Measurements from ENCODE around the gene PLD3. TPM values are rescaled to one million over a fixed set of nuclear protein-coding genes. Genes with fewer than 3 reads are reported as not detected.
A peak's percentile ranks its signal among the peaks of the same experiment; 100 is the strongest.

PLD3 gene
- total RNA-seq, 2 donors from 2014 or later, result 155 to 162 TPM

DNA sequence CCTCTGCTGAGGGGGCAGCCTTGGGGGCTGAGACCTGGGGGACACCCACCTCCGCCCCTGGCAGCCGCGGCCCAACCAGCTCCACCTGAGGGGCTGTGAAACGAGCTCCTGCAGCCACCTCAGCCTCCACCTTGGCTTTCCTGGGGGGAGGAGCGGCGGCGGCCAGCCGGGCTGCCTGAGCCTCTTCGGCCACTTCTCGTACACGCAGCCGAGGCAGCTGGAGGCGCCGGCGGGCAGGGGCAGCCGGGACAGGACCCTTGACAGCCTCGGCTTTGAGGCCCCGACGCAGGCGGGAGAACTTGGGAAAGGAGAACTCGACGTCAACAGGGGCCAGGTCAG is 49.0 kb downstream of the PLD3 start:
- WGBS, 2 donors, result 90 to 100% methylated on average over 4 to 22 of the region's 22 CpGs
- Histone ChIP-seq H3K27me3 (no peaks in the 10 kb centered on the region), H3K36me3 (replicated peaks in 1 of 2; ENCODE audit: insufficient read depth in 1 of 2, low read depth in 2 of 2) (no peaks in the 10 kb centered on the region), H3K4me3 (no peak overlapping the region), H3K4me1 (no peaks in the 10 kb centered on the region), H3K9me3 (no peaks in the 10 kb centered on the region), H3K27ac (no peak overlapping the region)
- ATAC-seq (no peak), DNase-seq (no peak)
- intact Hi-C loops (cut with DNase I), result no loop called here
- TF ChIP-seq, protein P1, sequence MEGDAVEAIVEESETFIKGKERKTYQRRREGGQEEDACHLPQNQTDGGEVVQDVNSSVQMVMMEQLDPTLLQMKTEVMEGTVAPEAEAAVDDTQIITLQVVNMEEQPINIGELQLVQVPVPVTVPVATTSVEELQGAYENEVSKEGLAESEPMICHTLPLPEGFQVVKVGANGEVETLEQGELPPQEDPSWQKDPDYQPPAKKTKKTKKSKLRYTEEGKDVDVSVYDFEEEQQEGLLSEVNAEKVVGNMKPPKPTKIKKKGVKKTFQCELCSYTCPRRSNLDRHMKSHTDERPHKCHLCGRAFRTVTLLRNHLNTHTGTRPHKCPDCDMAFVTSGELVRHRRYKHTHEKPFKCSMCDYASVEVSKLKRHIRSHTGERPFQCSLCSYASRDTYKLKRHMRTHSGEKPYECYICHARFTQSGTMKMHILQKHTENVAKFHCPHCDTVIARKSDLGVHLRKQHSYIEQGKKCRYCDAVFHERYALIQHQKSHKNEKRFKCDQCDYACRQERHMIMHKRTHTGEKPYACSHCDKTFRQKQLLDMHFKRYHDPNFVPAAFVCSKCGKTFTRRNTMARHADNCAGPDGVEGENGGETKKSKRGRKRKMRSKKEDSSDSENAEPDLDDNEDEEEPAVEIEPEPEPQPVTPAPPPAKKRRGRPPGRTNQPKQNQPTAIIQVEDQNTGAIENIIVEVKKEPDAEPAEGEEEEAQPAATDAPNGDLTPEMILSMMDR (IDR thresholded peaks at IDR 0.05), result no peak
- no peak for TF ChIP-seq POLR2A (IDR thresholded peaks at IDR 0.05)

DNA sequence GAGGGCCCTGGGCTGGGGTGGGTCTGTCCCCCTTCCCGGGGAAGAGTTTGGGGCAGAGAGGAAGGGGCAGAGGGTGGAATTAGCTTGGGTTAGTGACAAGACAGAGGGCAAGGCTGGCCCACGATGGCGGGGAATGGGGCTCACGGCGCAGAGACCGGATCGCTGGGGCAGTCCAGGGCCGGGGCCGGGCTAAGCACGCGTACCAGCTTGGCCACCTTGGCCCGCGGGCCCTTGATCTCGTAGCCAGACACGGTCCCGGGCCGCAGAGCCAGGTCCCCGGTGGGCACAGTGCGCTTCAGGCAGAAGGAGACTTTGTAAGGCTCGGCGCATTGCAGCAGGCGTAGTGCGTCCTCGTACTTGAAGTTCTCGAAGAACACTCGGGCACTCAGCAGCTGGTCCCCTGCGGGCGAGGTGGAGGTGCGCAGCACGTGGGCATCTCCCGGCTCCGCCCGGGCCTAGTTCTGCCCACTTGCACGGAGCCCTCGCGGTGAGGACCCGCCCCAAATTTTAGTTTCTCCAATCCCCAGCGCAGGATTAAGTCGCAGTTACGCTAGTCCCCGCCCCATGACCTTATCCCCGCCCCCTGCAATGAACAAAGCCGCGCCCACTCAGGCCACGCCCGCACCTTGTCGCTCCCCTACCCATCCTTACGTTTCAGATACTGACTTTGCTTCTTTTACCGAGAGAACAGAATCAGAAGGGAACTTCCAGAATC is 50.1 kb downstream of the PLD3 start:
- 58 to 59% methylated on average over 23 to 48 of the region's 49 CpGs for WGBS, 2 donors
- Histone ChIP-seq H3K27me3 (no peaks in the 10 kb centered on the region), H3K36me3 (replicated peaks in 1 of 2; ENCODE audit: insufficient read depth in 1 of 2, low read depth in 2 of 2) (no peaks in the 10 kb centered on the region), H3K4me1 (peaks cover 8% of the 10 kb centered on the region), H3K27ac (no peak overlapping the region), H3K9me3 (no peaks in the 10 kb centered on the region), H3K4me3 (no peak overlapping the region)
- peak in 1 of 4 donors; percentile 19 for DNase-seq
- no peak for ATAC-seq
- no peak for TF ChIP-seq POLR2A (IDR thresholded peaks at IDR 0.05)
- TF ChIP-seq, protein P1 (IDR thresholded peaks at IDR 0.05), result no peak
- intact Hi-C loops (cut with DNase I), result no loop called here

DNA sequence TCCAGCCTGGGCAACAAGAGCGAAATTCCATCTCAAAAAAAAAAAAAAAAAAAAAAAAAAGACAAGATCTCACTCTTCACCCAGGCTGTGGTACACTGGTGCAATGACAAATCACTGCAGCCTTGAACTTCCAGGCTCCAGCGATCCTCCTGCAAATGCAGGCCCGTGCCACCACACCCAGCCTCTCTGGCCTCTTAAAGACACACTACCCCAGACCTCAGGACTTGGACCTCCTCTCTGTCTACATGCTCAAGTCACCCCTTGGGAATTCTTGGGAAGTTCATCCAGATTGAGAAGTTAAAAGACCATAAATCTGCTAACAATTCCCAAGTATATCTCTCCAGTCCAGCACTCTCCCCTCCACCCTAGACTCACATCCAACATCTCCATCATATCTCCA is 52.1 kb downstream of the PLD3 start:
- no peak overlapping the region for H3K27ac ChIP-seq
- TF ChIP-seq POLR2A (IDR thresholded peaks at IDR 0.05), result no peak
- TF ChIP-seq, protein P1 (IDR thresholded peaks at IDR 0.05), result no peak
- no peak for ATAC-seq
- no peaks in the 10 kb centered on the region for H3K9me3 ChIP-seq
- H3K36me3 ChIP-seq (replicated peaks in 1 of 2; ENCODE audit: insufficient read depth in 1 of 2, low read depth in 2 of 2), result no peaks in the 10 kb centered on the region
- 50 to 77% methylated on average over 2 to 3 of the region's 3 CpGs for WGBS, 2 donors
- no peaks in the 10 kb centered on the region for H3K27me3 ChIP-seq
- H3K4me1 ChIP-seq, result peaks cover 14% of the 10 kb centered on the region
- intact Hi-C loops (cut with DNase I), result no loop called here
- H3K4me3 ChIP-seq, result no peak overlapping the region
- no peak for DNase-seq

DNA sequence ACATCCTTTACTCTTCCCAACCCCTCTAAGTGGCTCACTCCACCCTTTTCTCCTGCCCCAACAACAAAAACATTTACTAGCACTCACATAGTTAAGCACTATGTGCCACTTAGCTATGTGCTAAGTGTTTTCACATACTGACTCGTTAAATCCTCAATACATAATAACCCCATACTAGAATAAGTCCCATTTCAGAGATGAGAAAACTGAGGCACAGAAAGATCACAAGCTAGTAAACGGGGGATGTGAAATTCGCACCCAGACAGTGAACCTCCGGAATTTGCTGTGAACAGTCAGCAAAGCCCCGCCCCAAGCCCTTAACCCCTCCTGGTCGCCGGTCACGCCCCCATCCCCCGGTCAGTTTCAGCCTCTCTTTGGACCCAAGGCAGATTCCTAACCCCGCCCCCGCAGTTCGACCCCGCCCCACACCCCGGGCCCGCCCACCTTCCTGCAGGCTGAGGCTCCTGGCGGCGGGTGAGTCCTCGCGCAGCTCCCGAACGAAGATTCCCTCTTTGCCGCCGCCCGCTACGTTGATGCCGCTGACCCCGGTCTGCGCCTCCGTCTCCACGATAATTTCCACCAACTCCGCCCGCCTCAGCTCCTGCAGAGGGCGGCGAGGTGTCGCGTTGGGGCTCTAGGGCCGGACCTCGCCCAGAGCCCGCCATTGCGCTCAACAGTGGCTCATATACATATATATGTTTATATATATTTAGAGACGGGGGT is 54.9 kb downstream of the PLD3 start:
- peak in 2 of 3 donors; percentile 28 to 51 for TF ChIP-seq POLR2A (IDR thresholded peaks at IDR 0.05)
- TF ChIP-seq, protein P1 (IDR thresholded peaks at IDR 0.05), result peak in 1 of 7 experiments; percentile 18
- peak; percentile 88 for ATAC-seq
- no peaks in the 10 kb centered on the region for H3K9me3 ChIP-seq
- no peaks in the 10 kb centered on the region for H3K27me3 ChIP-seq
- 0 to 1% methylated on average over 24 to 37 of the region's 41 CpGs for WGBS, 2 donors
- peaks cover 14% of the 10 kb centered on the region for H3K4me1 ChIP-seq
- peak; percentile 85 to 94 (median 88) for DNase-seq
- H3K4me3 ChIP-seq, result peak overlapping the region; percentile 3 to 20
- intact Hi-C loops (cut with DNase I), result no loop called here
- H3K27ac ChIP-seq, result peak overlapping the region in 3 of 4 donors; percentile 68 to 85 (median 71)
- H3K36me3 ChIP-seq (replicated peaks in 1 of 2; ENCODE audit: insufficient read depth in 1 of 2, low read depth in 2 of 2), result no peaks in the 10 kb centered on the region

Measured in body of pancreas (tissue), 4 donors.